ENCODE measurements around the gene TM9SF4.
"Not testable (repeated sequence)": the region's sequence is repeated elsewhere in the genome, so short reads cannot be mapped to it uniquely, and the experiment has no call there.

TM9SF4 gene

GRCh38 chr20:32192698-32193097, 83.2 kb downstream of the TM9SF4 start:
- no peak for TF ChIP-seq CTCF (conservative IDR thresholded peaks at IDR 0.05; ENCODE audit: low read depth, low read length)
- no peak for DNase-seq (ENCODE audit: low read depth)

GRCh38 chr20:32193336-32193735, 83.8 kb downstream of the TM9SF4 start:
- H3K4me3 ChIP-seq (ENCODE audit: low read length), result not testable (repeated sequence)

More at GRCh38 chr20:32192698-32193097, 83.2 kb downstream of the TM9SF4 start:
- H3K4me3 ChIP-seq (ENCODE audit: low read length), result no peak overlapping the region

GRCh38 chr20:32193996-32194395, 84.5 kb downstream of the TM9SF4 start:
- H3K4me3 ChIP-seq (ENCODE audit: low read length), result no peak overlapping the region
- no peak for TF ChIP-seq CTCF (conservative IDR thresholded peaks at IDR 0.05; ENCODE audit: low read depth, low read length)
- no peak for DNase-seq (ENCODE audit: low read depth)

More at GRCh38 chr20:32193336-32193735, 83.8 kb downstream of the TM9SF4 start:
- not testable (repeated sequence) for DNase-seq (ENCODE audit: low read depth)

GRCh38 chr20:32195581-32195980, 86.1 kb downstream of the TM9SF4 start:
- no peak overlapping the region for H3K4me3 ChIP-seq (ENCODE audit: low read length)

GRCh38 chr20:32196613-32197012, 87.1 kb downstream of the TM9SF4 start:
- DNase-seq (ENCODE audit: low read depth); H3K4me3 ChIP-seq (ENCODE audit: low read length): not testable (repeated sequence)

More at GRCh38 chr20:32195581-32195980, 86.1 kb downstream of the TM9SF4 start:
- TF ChIP-seq CTCF (conservative IDR thresholded peaks at IDR 0.05; ENCODE audit: low read depth, low read length), result no peak
- DNase-seq (ENCODE audit: low read depth), result no peak

- not testable (repeated sequence) for H3K4me3 ChIP-seq (ENCODE audit: low read length); DNase-seq (ENCODE audit: low read depth)
- peak; percentile 0 for TF ChIP-seq CTCF (conservative IDR thresholded peaks at IDR 0.05; ENCODE audit: low read depth, low read length)
Measured at GRCh38 chr20:32197136-32197535, 87.6 kb downstream of the TM9SF4 start.

GRCh38 chr20:32199006-32199405, 89.5 kb downstream of the TM9SF4 start:
- no peak overlapping the region for H3K4me3 ChIP-seq (ENCODE audit: low read length)
- TF ChIP-seq CTCF (conservative IDR thresholded peaks at IDR 0.05; ENCODE audit: low read depth, low read length), result no peak
- no peak for DNase-seq (ENCODE audit: low read depth)

- H3K4me3 ChIP-seq (ENCODE audit: low read length), result no peak overlapping the region
- no peak for DNase-seq (ENCODE audit: low read depth)
Measured at GRCh38 chr20:32201296-32201976, 91.9 kb downstream of the TM9SF4 start.

More at GRCh38 chr20:32201296-32201976, 91.9 kb downstream of the TM9SF4 start:
- TF ChIP-seq CTCF (conservative IDR thresholded peaks at IDR 0.05; ENCODE audit: low read depth, low read length), result no peak
